HCT116 (cell line): Measurements from ENCODE around the gene ABHD12B. TPM values are rescaled to one million over a fixed set of nuclear protein-coding genes. Genes with fewer than 3 reads are reported as not detected.

Source experiments
- ATAC-seq: fragments of 200-7000 bp; cut with Tn5 transposase; 2 replicates; pipeline ENCODE4 v1.9.1; 2020; ENCODE audit warnings: mild to moderate bottlenecking, moderate library complexity
- BruUV-seq: library from RNA; stranded (reverse); fragments of 400-500 nt; replicated peaks from 2 replicates; lab custom pipeline; 2021; lab: Mats Ljungman, UMichigan
- CTCF ChIA-PET: fragments of 300-600 bp; sonication (Branson Sonifier 250); formaldehyde crosslinking; loops from one replicate; lab custom pipeline; 2021; ENCODE audit warnings: antibody characterized with exemption; lab: Charles Lee
- POLR2A ChIA-PET: fragments of 300-600, 350-600 bp; sonication (Branson Sonifier 250); formaldehyde crosslinking; loops from one replicate; lab custom pipeline; 2021; ENCODE audit warnings: antibody characterized with exemption; lab: Charles Lee
- RAD21 ChIA-PET, 2 experiments: fragments of 300-600 bp; sonication (Branson Sonifier 250); formaldehyde crosslinking; loops; one replicate each; lab custom pipeline; 2023; ENCODE audit warnings: low total read pairs in 2 of 2; ENCODE audit not compliant: uncharacterized antibody in 2 of 2, unreplicated experiment in 2 of 2, low non-redundant PET in 1 of 2; lab: Charles Lee
- DNase-seq: peaks from one replicate; pipeline ENCODE4 v3.0.0-alpha.2; 2010; ENCODE audit warnings: low read depth, low spot score
- H2AFZ ChIP-seq: fragments of 200-600 bp; shearing (Covaris generic), sonication (generic); 2 replicates; pipeline ENCODE4 v1.6.1; 2017; ENCODE audit warnings: low read depth, mixed run types, mixed read lengths, antibody characterized with exemption, low read length; ENCODE audit not compliant: poor library complexity, severe bottlenecking
- H3K27ac ChIP-seq: 2 replicates; pipeline ENCODE4 v1.5.1; 2012; ENCODE audit warnings: low read depth, low read length
- H3K27me3 ChIP-seq: fragments of 200-600 bp; sonication (generic); 2 replicates; pipeline ENCODE4 v1.6.1; 2016; ENCODE audit warnings: mixed run types, low read length, mixed read lengths; ENCODE audit not compliant: insufficient read depth
- H3K36me3 ChIP-seq, 2 experiments: fragments of 200-500 bp in 1 of 2; fragments of 200-600 bp in 1 of 2; sonication (Bioruptor generic) in 1 of 2; sonication (generic) in 1 of 2; 2 replicates each; pipeline versions ENCODE4 v1.5.1 to v1.6.1; 2014 to 2016; ENCODE audit warnings: low read length in 2 of 2, inconsistent platforms in 1 of 2, mixed read lengths in 1 of 2, mixed run types in 1 of 2; ENCODE audit not compliant: insufficient read depth in 2 of 2, control insufficient read depth in 1 of 2
- H3K4me1 ChIP-seq, 2 experiments: fragments of 200-600 bp in 1 of 2; sonication (generic) in 1 of 2; 2 replicates each; pipeline versions ENCODE4 v1.5.1 to v1.6.1; 2012 to 2017; ENCODE audit warnings: low read length in 2 of 2, inconsistent platforms in 1 of 2, mild to moderate bottlenecking in 1 of 2, mixed read lengths in 1 of 2, mixed run types in 1 of 2, moderate library complexity in 1 of 2; ENCODE audit not compliant: insufficient read depth in 2 of 2, control insufficient read depth in 1 of 2
- H3K4me2 ChIP-seq: fragments of 200-600 bp; sonication (generic); 2 replicates; pipeline ENCODE4 v1.6.1; 2017; ENCODE audit warnings: mixed run types, low read length, mixed read lengths
- H3K4me3 ChIP-seq, 2 experiments: fragments of 200-600 bp in 1 of 2; sonication (generic) in 1 of 2; replicated peaks in 1 of 2; 2 replicates each; pipeline ENCODE4 v1.5.1; 2011 to 2016; ENCODE audit warnings: low read length in 2 of 2, control low read depth in 1 of 2, low read depth in 1 of 2, mild to moderate bottlenecking in 1 of 2, mixed read lengths in 1 of 2, mixed run types in 1 of 2
- H3K79me2 ChIP-seq: fragments of 200-600 bp; sonication (generic); 2 replicates; pipeline ENCODE4 v1.6.1; 2017; ENCODE audit warnings: mild to moderate bottlenecking, mixed run types, low read length, moderate library complexity, mixed read lengths; ENCODE audit not compliant: insufficient read depth
- H3K9ac ChIP-seq: fragments of 200-600 bp; sonication (generic); 2 replicates; pipeline ENCODE4 v1.6.1; 2016; ENCODE audit warnings: low read length, mixed read lengths
- H3K9me2 ChIP-seq: fragments of 200-600 bp; sonication (generic), shearing (Covaris generic); 2 replicates; pipeline ENCODE4 v1.6.1; 2017; ENCODE audit warnings: mixed run types, mild to moderate bottlenecking, moderate library complexity; ENCODE audit not compliant: insufficient read depth
- H3K9me3 ChIP-seq, 2 experiments: fragments of 200-500 bp in 1 of 2; fragments of 200-600 bp in 1 of 2; sonication (Bioruptor generic) in 1 of 2; sonication (generic) in 1 of 2; 2 replicates each; pipeline ENCODE4 v1.6.1; 2014 to 2017; ENCODE audit warnings: low read length in 2 of 2, mixed read lengths in 2 of 2, inconsistent platforms in 1 of 2, low read depth in 1 of 2, mild to moderate bottlenecking in 1 of 2, mixed run types in 1 of 2, moderate library complexity in 1 of 2; ENCODE audit not compliant: control insufficient read depth in 1 of 2, insufficient read depth in 1 of 2
- H4K20me1 ChIP-seq: fragments of 200-600 bp; sonication (generic), shearing (Covaris generic); 2 replicates; pipeline ENCODE4 v1.6.1; 2017; ENCODE audit warnings: mixed run types, mild to moderate bottlenecking, moderate library complexity; ENCODE audit not compliant: insufficient read depth
- ATF3 ChIP-seq: IDR thresholded peaks from 2 replicates; pipeline ENCODE4 v1.6.1; 2012
- CTCF ChIP-seq, 3 experiments: fragments of 200-600 bp in 1 of 3; sonication (generic) in 1 of 3; IDR thresholded peaks in 2 of 3; conservative IDR thresholded peaks in 1 of 3; 2 replicates each; pipeline ENCODE4 v1.5.1; 2012 to 2017; ENCODE audit warnings: low read depth in 2 of 3, low read length in 2 of 3, antibody characterized with exemption in 1 of 3, borderline replicate concordance in 1 of 3, control low read depth in 1 of 3, mild to moderate bottlenecking in 1 of 3, mixed read lengths in 1 of 3, mixed run types in 1 of 3, moderate library complexity in 1 of 3; ENCODE audit not compliant: insufficient read depth in 1 of 3
- EZH2phosphoT487 ChIP-seq: fragments of 200-600 bp; IDR thresholded peaks from 2 replicates; pipeline ENCODE4 v1.6.1; 2018; ENCODE audit warnings: antibody characterized with exemption, borderline replicate concordance
- FOSL1 ChIP-seq: IDR thresholded peaks from 2 replicates; pipeline ENCODE4 v1.6.1; 2012; ENCODE audit warnings: low read depth
- JUND ChIP-seq: IDR thresholded peaks from 2 replicates; pipeline ENCODE4 v1.6.1; 2012
- POLR2A ChIP-seq: IDR thresholded peaks from 2 replicates; pipeline ENCODE4 v1.7.0; 2011; ENCODE audit warnings: borderline replicate concordance; ENCODE audit not compliant: insufficient read depth, insufficient read length; ENCODE audit errors: extremely low read depth
- REST ChIP-seq: IDR thresholded peaks from 2 replicates; pipeline ENCODE4 v1.6.1; 2012; ENCODE audit warnings: low read depth
- SIN3A ChIP-seq: IDR thresholded peaks from 2 replicates; pipeline ENCODE4 v1.6.1; 2012; ENCODE audit warnings: low read depth
- SP1 ChIP-seq: IDR thresholded peaks from 2 replicates; pipeline ENCODE4 v1.6.1; 2012; ENCODE audit warnings: low read depth
- TCF7L2 ChIP-seq: IDR thresholded peaks from 2 replicates; pipeline ENCODE4 v1.7.0; 2011; ENCODE audit warnings: borderline replicate concordance, inconsistent platforms; ENCODE audit not compliant: insufficient read depth, insufficient read length; ENCODE audit errors: extremely low read depth
- ZFX ChIP-seq: fragments of 450-650 bp; IDR thresholded peaks from 2 replicates; pipeline ENCODE4 v1.6.1; 2017
- intact Hi-C: fragments of 100-400 bp; cut with micrococcal nuclease; formaldehyde crosslinking; loops from 2 replicates; pipeline ENCODE4 v1.10.0; 2022
- total RNA-seq: library from RNA; stranded (reverse); gene quantifications from one replicate; pipeline ENCODE4 v1.2.1, GENCODE V29; 2021; ENCODE audit not compliant: unreplicated experiment

Gene ABHD12B
- total RNA-seq, 1 experiment from 2014 or later, result 0.74 TPM

GRCh38 chr14:50887476-50887875 lies 15.6 kb downstream of the ABHD12B start:
- DNase-seq, result no peak
- ATAC-seq, result no peak
- Histone ChIP-seq H4K20me1 (no peaks in the 10 kb centered on the region), H3K79me2 (no peaks in the 10 kb centered on the region), H3K9me2 (no peaks in the 10 kb centered on the region), H3K4me3 (no peak overlapping the region), H3K27ac (no peak overlapping the region), H3K4me1 (no peaks in the 10 kb centered on the region), H3K36me3 (no peaks in the 10 kb centered on the region), H3K9me3 (no peaks in the 10 kb centered on the region), H2AFZ (no peak overlapping the region), H3K9ac (no peak overlapping the region), H3K4me2 (no peak overlapping the region), H3K27me3 (no peaks in the 10 kb centered on the region)
- intact Hi-C loops, result no loop called here
- no TSS peak for BruUV-seq
- TF ChIP-seq EZH2phosphoT487 (no peak), POLR2A (no peak), TCF7L2 (no peak), ATF3 (no peak), REST (no peak), ZFX (no peak)
- CTCF ChIA-PET, result no interaction called here
- POLR2A ChIA-PET, result no interaction called here
- RAD21 ChIA-PET, result no interaction called here

- intact Hi-C loops, result no loop called here
- no TSS peak for BruUV-seq
- Histone ChIP-seq H3K9ac (no peak overlapping the region), H3K4me3 (no peak overlapping the region), H2AFZ (no peak overlapping the region), H3K27me3 (no peaks in the 10 kb centered on the region), H3K4me2 (no peak overlapping the region), H4K20me1 (no peaks in the 10 kb centered on the region), H3K27ac (no peak overlapping the region)
- ATAC-seq, result no peak
- ChIA-PET RAD21 (no interaction called here), POLR2A (no interaction called here), CTCF (no interaction called here)
- DNase-seq, result no peak
- TF ChIP-seq ATF3 (no peak), JUND (no peak), CTCF (IDR thresholded peaks at IDR 0.05 in 2 of 3, conservative IDR thresholded peaks at IDR 0.05 in 1 of 3; ENCODE audit: borderline replicate concordance in 1 of 3, insufficient read depth in 1 of 3, low read depth in 2 of 3, low read length in 2 of 3) (no peak), SIN3A (no peak), SP1 (no peak), FOSL1 (no peak)
- TF ChIP-seq, all 23 proteins: peak for 0
- H3K4me1 ChIP-seq, result peaks cover 0 to 5% of the 10 kb centered on the region in 2 experiments; a peak in 1 of 4 replicates
- no peaks in the 10 kb centered on the region for H3K79me2 ChIP-seq
- no peaks in the 10 kb centered on the region for H3K9me2 ChIP-seq
- H3K9me3 ChIP-seq, result no peaks in the 10 kb centered on the region
- H3K36me3 ChIP-seq, result no peaks in the 10 kb centered on the region
Observed at GRCh38 chr14:50892255-50892654, 20.4 kb downstream of the ABHD12B start.
